MM.1S (cell line): ENCODE data around the gene CDCP2.

ENCODE experiments used
- CTCF ChIP-seq: fragments of 300-600 bp; sonication (generic); IDR thresholded peaks from 2 replicates; pipeline ENCODE4 v1.5.1; 2016; ENCODE audit warnings: antibody characterized with exemption, low read length, mixed read lengths
- EZH2 ChIP-seq: fragments of 300-600 bp; sonication (generic); optimal IDR thresholded peaks from 2 replicates; pipeline ENCODE3; 2017; ENCODE audit warnings: low read depth, mild to moderate bottlenecking, antibody characterized with exemption, low read length, mixed read lengths
- EZH2phosphoT487 ChIP-seq: fragments of 300-600 bp; sonication (generic); IDR thresholded peaks from 2 replicates; pipeline ENCODE4 v1.6.1; 2018; ENCODE audit warnings: antibody characterized with exemption, low read length

DNA sequence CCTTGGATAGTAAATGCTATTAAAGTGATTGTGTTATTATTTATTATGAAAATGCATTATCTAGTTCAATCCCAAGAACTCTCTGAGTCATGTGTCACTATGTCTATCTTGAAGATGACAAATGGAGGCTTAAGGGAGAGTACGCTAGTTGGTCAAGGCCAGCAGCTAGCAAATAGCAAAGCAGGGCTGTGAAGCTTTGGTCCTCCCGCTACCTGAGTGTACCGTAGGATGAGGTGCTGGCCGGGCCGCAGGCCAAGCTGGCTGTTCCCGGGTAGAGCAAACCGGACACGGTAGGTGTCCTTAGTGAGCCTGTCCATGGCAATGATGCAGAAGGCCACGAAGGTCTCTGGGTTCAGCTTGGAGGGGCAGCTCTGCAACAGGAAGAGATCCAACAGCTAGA, 37.7 kb upstream of the CDCP2 start:
- TF ChIP-seq EZH2 = no peak
- no peak for TF ChIP-seq EZH2phosphoT487
- TF ChIP-seq CTCF = no peak
